Stimulated activated CD8-positive, alpha-beta memory T cell treated with anti-CD3 and anti-CD28 coated beads, Interleukin-15, amount 100 ng/mL, for 4 hours (primary cell): ENCODE measurements around the gene AQP1.

ENCODE experiments used
- DNase-seq, 2 donors: peaks; one replicate each; pipeline ENCODE4 v3.0.0-alpha.2; 2020; ENCODE audit warnings: low read depth in 2 of 2

Gene AQP1

DNA sequence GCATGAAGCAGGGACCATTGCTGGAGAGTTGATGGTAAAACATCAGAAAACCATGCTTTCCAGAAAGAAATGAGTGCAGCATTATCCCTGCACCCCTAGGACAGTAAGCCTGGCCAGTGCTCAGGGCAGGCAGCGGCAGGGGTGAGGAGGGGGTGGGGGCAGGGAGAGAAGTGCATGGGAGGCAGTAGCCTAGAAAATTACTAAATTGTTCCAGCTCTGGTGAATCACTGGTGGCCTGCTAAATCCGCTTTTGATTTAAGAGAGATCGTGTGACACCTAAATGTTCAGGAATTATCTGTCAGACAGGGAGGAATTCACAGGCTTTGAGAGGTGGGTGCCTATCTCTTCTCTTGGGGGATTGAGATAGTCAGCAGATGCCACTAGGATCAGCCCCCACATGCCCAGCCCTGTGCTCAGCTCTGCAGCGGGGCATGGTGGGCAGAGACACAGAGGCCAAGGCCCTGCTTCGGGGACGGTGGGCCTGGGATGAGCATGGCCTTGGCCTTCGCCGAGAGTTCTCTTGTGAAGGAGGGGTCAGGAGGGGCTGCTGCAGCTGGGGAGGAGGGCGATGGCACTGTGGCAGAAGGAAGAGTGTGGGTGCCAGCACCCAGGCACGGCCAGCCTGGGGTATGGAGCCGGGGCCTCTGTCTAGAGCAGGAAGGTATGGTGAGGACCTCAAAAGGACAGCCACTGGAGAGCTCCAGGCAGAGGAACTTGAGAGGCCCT lies 5.0 kb upstream of the AQP1 start:
- DNase-seq = no peak

DNA sequence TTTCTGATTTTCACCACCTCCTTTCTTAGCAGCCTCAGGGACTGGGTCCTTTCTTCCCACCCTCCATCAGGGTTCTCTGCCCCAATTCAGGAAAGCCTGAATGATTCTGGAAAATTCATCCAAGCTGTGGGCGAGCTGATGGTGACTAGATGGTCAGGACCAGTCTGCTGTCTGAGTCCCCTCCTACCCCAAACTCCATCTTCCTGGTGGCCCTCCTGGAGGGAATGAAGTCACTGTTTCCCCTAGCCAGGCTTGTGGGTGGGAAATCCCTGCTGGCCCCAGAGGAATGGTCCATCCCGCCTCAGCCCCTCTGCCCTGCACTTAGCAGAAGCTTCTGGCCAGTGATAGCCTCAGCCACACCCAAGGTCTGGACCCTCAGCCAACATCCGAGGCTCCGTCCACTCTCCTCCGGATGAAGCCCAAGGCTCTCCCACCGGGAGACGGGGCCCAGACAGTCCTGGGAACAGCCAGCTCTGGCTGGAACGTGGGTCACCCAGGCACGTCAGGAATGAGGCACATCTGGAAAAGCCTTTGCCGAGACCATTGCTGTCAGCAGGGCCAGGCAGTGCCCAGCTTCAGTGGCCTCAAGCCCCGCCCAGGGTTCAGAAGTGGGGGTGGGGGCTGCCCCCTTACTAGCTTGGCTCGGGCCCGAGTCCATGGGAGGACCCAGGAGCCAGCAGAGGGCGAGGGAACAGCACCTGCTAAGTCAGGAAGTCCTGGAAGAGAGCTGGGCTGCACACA lies 4.0 kb upstream of the AQP1 start:
- DNase-seq = no peak

GRCh38 chr7:30908681-30909080 lies 3.0 kb upstream of the AQP1 start:
- no peak for DNase-seq

GRCh38 chr7:30909431-30909830 lies 2.2 kb upstream of the AQP1 start:
- DNase-seq = no peak

GRCh38 chr7:30910411-30911073 lies 1.1 kb upstream of the AQP1 start:
- no peak for DNase-seq

- no peak for DNase-seq
Measured at GRCh38 chr7:30911133-30911532, 520 bp upstream of the AQP1 start.

- no peak for DNase-seq
Measured at GRCh38 chr7:30912021-30912730, 523 bp downstream of the AQP1 start.

DNA sequence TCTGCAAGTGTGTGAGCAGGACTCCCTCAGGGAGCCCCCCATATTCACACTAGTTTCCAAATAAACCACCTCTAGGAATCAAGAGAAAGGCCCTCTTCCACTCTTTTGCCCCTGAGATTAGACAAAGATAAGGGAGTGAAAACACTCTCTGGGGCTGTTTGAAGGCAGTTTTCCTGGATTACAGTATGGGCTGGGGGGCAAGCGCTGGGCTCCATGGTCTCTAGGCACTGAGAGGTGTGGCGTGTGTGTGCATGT lies 1.0 kb downstream of the AQP1 start:
- no peak for DNase-seq

- no peak for DNase-seq
Measured at GRCh38 chr7:30912986-30913811, 1.5 kb downstream of the AQP1 start.

DNA sequence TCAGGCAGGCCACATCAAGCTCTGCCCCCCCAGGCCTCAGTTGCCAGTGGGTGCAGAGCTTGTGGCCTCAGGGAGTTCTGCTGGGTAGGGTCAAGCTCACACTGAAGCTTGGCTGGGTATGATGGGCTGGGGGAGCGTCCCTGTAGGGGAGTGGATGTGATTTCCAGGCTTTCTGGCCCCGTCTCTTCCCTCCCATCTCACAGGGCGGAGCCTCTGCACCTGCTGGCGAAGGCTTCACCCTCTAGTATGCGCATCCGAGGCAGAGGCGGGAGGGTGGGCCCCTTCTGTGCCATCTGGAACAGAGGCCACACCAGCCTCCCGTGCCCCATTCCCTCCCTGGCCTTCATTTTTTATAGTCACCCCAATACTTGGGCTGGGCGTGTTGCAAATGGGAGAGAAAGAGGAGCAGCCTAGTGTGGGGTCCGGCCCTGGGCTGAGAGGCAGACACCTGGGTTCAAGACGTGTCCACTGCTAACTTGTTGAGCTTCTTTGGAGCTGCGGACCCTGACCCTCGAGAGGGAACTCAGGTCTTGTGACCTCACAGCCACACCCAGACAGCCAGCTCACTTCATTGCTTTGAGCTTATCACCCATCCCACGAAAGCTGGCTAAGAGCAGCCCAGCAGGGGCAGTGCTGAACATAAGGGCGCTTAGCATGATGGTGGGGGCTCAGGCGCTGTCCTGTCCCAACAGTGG lies 2.3 kb downstream of the AQP1 start:
- DNase-seq = no peak

- DNase-seq = no peak
Measured at GRCh38 chr7:30914596-30914995, 2.9 kb downstream of the AQP1 start.

- no peak for DNase-seq
Measured at GRCh38 chr7:30915005-30915601, 3.5 kb downstream of the AQP1 start.

GRCh38 chr7:30915751-30916150 lies 4.1 kb downstream of the AQP1 start:
- DNase-seq = no peak

- DNase-seq = no peak
Measured at GRCh38 chr7:30916255-30916654, 4.6 kb downstream of the AQP1 start.

DNA sequence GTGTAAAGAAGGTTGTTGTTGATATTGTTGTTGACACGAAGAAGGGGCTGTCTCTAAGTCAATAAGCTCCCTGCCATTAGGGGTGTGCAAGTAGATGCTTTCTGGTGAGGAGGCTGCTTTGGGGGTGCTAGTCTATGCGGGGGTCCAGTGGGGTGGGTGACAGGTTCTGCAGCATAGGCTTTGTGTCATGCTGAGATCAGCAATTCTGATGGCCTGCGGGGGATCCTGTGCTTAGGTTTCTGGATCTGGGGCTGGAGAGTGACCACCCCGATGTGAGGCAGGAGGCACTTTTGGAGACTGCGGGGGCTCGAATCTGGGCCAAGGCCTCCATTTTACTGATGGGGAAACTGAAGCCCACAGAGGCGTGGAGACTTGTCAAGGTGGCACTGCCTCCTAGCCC lies 5.1 kb downstream of the AQP1 start:
- no peak for DNase-seq

DNA sequence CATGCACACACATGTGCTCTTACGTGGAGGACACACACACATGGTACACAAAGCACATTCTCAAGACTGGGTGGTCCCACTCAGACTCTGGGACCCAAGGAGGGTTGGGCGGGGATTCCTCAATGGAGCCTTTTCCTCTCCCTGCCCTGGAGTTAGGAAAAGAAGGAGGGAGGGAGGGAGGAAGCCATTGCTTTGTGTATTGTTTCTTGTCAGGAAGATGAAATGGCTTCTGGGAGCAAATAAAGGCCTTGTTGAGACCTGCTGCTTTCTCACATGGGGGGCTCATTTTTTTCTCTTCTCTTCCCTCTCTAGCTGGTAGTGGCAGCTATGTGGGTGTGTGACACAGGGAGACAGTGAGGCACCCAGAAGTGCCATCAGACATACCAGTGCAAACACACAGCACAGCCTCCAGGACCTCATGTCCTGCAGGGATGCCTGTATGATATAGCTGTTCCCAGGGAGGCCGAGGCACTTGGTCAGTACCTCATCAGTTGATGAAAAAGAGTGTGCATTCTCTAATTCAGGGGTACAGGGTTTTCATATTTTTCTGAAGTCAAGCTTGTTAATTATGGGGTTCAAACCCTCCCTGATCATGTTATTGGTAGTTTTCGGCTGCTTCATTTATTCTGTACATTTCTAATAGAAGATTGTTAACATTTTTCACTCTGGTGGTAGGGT lies 5.7 kb downstream of the AQP1 start:
- DNase-seq = no peak

DNA sequence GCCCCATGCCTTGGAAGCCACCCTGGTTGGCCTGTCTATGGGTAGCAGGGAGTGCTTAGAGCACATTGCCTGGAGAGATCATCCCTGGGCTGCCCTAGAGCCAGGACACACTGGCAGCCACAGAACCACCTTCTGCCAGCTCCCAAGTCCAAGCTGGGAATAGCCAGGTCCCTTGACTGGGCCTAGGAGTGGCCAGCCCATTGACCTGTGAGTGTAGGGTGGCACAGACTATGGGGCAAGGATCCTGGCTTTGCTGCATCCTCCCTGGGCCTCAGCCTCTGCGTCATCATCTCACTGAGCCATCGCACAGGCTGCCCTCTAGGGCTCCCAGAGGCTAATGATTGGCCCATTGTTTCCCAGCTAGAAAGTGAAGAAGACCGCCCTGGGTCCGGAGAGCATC lies 7.0 kb downstream of the AQP1 start:
- DNase-seq = no peak

GRCh38 chr7:30920021-30920583 lies 8.4 kb downstream of the AQP1 start:
- no peak for DNase-seq

DNA sequence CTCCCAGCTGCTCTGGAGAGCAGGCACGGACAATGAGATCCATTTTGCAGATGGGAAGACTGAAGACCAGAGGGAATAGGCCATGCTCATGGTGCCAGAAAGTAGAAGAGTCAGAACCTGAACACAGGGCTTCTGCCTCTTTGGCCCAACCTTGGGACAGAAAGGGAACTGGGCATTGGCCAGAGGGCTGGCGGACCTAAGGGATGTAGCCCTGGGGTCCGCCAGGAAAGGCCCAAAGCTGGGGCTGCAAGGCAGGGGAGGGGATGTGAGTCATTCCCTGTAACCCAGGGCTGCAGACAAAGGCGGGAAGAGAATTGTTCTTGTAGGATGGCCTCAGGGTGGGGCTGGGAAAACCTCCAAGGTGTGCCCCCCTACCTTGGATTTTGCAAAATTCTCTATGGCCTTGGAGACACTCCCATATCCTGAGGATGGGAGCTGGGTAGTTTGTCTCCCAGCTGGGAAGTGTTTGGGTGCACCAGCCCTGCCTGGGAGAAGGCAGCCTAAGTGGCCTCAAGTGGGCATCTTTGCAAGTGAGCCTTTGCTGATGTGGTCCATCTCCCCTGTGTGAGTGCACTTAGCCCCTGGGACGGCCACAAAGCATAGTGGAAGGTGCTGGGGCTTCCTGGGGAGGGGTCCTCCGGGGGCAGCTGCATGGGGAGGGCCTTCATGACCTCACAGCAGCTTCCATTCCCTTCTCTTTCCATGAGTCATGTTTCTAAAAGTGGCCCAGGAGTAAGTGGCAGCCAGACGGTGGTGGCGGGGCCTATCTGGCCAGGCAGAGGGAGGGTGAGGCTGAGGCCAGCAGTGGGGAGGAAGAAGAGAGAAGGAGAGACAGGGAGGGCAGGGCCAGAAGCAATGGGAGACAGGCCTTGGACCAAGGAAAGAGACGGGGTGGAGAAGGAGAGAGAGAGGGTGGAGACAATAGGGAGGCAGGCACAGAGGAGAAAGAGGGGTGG lies 9.2 kb downstream of the AQP1 start:
- no peak for DNase-seq
